ENCODE measurements around the gene PIAS3. TPM values are rescaled to one million over a fixed set of nuclear protein-coding genes. Genes with fewer than 3 reads are reported as not detected.

The PIAS3 gene
- total and polyA plus RNA-seq, 2 experiments from 2014 or later, result 35.7 to 45.4 TPM

DNA sequence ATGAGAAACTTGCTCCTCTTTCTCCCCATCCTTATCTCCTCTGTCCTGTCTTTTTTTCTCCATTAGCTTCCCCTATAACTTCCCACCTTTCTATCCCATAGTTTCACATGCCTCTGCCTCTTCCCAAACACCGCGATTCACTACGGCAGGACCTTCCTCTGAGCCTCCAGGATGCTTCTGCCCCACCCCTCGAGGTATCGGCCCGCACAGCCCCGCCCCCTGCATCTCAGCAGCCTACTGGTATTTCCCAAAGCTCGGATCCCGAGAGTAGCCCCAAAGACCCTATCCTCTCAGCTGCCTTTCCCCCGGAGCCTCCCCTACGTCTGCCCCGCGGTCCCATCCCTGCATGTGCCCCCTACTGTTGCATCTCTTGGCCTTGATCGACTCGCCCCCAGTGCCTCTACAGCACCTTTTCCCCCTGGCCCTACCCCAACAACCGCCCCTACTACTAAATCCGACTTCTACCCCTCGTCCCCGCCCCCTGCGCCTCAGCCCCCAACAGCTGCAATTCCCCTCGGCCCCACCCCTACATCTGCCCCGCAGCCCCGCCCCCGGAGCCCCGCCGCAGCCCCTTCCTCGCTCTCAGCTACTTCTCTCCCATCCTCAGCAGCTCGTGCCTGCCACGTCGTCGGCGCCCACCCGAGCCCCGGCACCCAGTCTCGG is 512 bp downstream of the PIAS3 start:
- Histone ChIP-seq H3K27ac (ENCODE audit: low read depth) (peak overlapping the region; percentile 94; the same call in 1 of the 2 replicates), H3K9me2 (ENCODE audit: insufficient read depth) (peaks cover 5% of the 10 kb centered on the region; the same call in 1 of the 2 replicates), H3K4me1 (ENCODE audit: insufficient read depth) (peaks cover 7% of the 10 kb centered on the region), H3F3A (replicated peaks; ENCODE audit: low read depth) (peaks cover 5% of the 10 kb centered on the region; the same call in 1 of the 2 replicates), H3K79me2 (replicated peaks; ENCODE audit: insufficient read depth) (peaks cover 8% of the 10 kb centered on the region), H3K4me3 (peak overlapping the region; percentile 100), H3K36me3 (ENCODE audit: insufficient read depth) (peaks cover 14% of the 10 kb centered on the region), H4K20me1 (replicated peaks; ENCODE audit: insufficient read depth) (peaks cover 6% of the 10 kb centered on the region; the same call in 1 of the 2 replicates), H3K4me2 (peak overlapping the region; percentile 94), H2AFZ (peak overlapping the region; percentile 87), H3K27me3 (ENCODE audit: insufficient read depth) (no peaks in the 10 kb centered on the region)
- peak; percentile 64 for ATAC-seq
- Mint-ChIP-seq H3K4me1 (peaks cover 9% of the 10 kb centered on the region), H3K27me3 (ENCODE audit: insufficient read depth, low read depth, poor library complexity) (peaks cover 20% of the 10 kb centered on the region), H3K27ac (peak overlapping the region; percentile 83), H3K36me3 (ENCODE audit: low read depth) (peaks cover 45% of the 10 kb centered on the region), H3K4me3 (peak overlapping the region; percentile 97), H3K9me3 (peaks cover 23% of the 10 kb centered on the region)
- TF ChIP-seq, protein P1, sequence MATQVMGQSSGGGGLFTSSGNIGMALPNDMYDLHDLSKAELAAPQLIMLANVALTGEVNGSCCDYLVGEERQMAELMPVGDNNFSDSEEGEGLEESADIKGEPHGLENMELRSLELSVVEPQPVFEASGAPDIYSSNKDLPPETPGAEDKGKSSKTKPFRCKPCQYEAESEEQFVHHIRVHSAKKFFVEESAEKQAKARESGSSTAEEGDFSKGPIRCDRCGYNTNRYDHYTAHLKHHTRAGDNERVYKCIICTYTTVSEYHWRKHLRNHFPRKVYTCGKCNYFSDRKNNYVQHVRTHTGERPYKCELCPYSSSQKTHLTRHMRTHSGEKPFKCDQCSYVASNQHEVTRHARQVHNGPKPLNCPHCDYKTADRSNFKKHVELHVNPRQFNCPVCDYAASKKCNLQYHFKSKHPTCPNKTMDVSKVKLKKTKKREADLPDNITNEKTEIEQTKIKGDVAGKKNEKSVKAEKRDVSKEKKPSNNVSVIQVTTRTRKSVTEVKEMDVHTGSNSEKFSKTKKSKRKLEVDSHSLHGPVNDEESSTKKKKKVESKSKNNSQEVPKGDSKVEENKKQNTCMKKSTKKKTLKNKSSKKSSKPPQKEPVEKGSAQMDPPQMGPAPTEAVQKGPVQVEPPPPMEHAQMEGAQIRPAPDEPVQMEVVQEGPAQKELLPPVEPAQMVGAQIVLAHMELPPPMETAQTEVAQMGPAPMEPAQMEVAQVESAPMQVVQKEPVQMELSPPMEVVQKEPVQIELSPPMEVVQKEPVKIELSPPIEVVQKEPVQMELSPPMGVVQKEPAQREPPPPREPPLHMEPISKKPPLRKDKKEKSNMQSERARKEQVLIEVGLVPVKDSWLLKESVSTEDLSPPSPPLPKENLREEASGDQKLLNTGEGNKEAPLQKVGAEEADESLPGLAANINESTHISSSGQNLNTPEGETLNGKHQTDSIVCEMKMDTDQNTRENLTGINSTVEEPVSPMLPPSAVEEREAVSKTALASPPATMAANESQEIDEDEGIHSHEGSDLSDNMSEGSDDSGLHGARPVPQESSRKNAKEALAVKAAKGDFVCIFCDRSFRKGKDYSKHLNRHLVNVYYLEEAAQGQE (IDR thresholded peaks at IDR 0.05; ENCODE audit: unreplicated experiment), result no peak
- peak; percentile 11; the same call in 1 of the 2 replicates for TF ChIP-seq POLR2AphosphoS5 (IDR thresholded peaks at IDR 0.05; ENCODE audit: low read depth)
- peak; percentile 95 for DNase-seq (ENCODE audit: low spot score)

GRCh38 chr1:145857170-145857569 is 1.7 kb downstream of the PIAS3 start:
- H3K4me3 Mint-ChIP-seq, result peak overlapping the region; percentile 16; the same call in 1 of the 3 replicates

DNA sequence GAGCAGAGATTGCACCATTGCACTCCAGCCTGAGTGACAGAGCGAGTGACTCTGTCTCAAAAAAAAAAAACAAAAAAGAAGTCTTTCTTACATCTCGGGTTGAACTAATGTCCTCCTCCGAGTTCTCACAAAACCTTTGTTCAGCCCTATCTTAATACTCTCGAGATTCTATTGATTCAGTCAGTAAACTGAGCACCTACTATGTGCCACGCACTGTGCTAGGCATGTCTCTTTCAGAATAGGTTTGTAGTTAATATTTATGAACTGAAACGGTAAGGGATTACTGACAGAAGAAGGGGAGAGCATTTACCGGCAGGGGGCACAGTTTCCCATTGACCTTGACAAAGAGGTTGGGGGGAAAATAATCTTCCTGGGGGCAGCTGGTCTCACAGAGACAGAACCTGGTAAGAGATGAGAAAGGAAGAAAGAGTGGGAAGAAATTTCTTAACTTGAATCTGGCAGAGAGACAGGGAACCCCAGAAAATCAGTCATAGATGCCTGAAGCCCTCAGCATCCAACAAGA is 3.4 kb downstream of the PIAS3 start:
- H3K9me2 ChIP-seq (ENCODE audit: insufficient read depth), result peaks cover 5% of the 10 kb centered on the region; the same call in 1 of the 2 replicates
- Mint-ChIP-seq H3K4me1 (peaks cover 6% of the 10 kb centered on the region), H3K9me3 (peaks cover 23% of the 10 kb centered on the region), H3K27me3 (ENCODE audit: insufficient read depth, low read depth, poor library complexity) (peaks cover 20% of the 10 kb centered on the region), H3K36me3 (ENCODE audit: low read depth) (peaks cover 64% of the 10 kb centered on the region), H3K27ac (no peak overlapping the region), H3K4me3 (no peak overlapping the region; the same call in 2 of the 3 replicates)
- H3K36me3 ChIP-seq (ENCODE audit: insufficient read depth), result peaks cover 22% of the 10 kb centered on the region
- H3K79me2 ChIP-seq (replicated peaks; ENCODE audit: insufficient read depth), result peaks cover 8% of the 10 kb centered on the region
- no peak overlapping the region for H3K27ac ChIP-seq (ENCODE audit: low read depth)
- H3K4me1 ChIP-seq (ENCODE audit: insufficient read depth), result peaks cover 7% of the 10 kb centered on the region
- peaks cover 9% of the 10 kb centered on the region for H4K20me1 ChIP-seq (replicated peaks; ENCODE audit: insufficient read depth)
- H3K4me3 ChIP-seq, result no peak overlapping the region
- H3F3A ChIP-seq (replicated peaks; ENCODE audit: low read depth), result peaks cover 5% of the 10 kb centered on the region; the same call in 1 of the 2 replicates
- no peak overlapping the region for H3K4me2 ChIP-seq
- no peaks in the 10 kb centered on the region for H3K27me3 ChIP-seq (ENCODE audit: insufficient read depth)
- ATAC-seq, result no peak
- DNase-seq (ENCODE audit: low spot score), result no peak
- H2AFZ ChIP-seq, result no peak overlapping the region
- TF ChIP-seq EZH2 (IDR thresholded peaks at IDR 0.05; ENCODE audit: low read depth, unreplicated experiment) (no peak), CTCF (conservative IDR thresholded peaks at IDR 0.05; ENCODE audit: low read depth in 2 of 2) (peak; percentile 27 to 34; a peak in 3 of 4 replicates)

More at GRCh38 chr1:145857170-145857569, 1.7 kb downstream of the PIAS3 start:
- peaks cover 23% of the 10 kb centered on the region for H3K9me3 Mint-ChIP-seq
- no peak overlapping the region for H3K27ac Mint-ChIP-seq
- H3K36me3 ChIP-seq (ENCODE audit: insufficient read depth), result peaks cover 20% of the 10 kb centered on the region
- peaks cover 20% of the 10 kb centered on the region for H3K27me3 Mint-ChIP-seq (ENCODE audit: insufficient read depth, low read depth, poor library complexity)
- H3K36me3 Mint-ChIP-seq (ENCODE audit: low read depth), result peaks cover 51% of the 10 kb centered on the region
- H3K79me2 ChIP-seq (replicated peaks; ENCODE audit: insufficient read depth), result peaks cover 8% of the 10 kb centered on the region
- no peak overlapping the region for H2AFZ ChIP-seq
- no peak overlapping the region for H3K4me3 ChIP-seq
- H4K20me1 ChIP-seq (replicated peaks; ENCODE audit: insufficient read depth), result peaks cover 6% of the 10 kb centered on the region; the same call in 1 of the 2 replicates
- ATAC-seq, result no peak
- no peak overlapping the region for H3K27ac ChIP-seq (ENCODE audit: low read depth)
- H3K9me2 ChIP-seq (ENCODE audit: insufficient read depth), result peaks cover 5% of the 10 kb centered on the region; the same call in 1 of the 2 replicates
- peaks cover 7% of the 10 kb centered on the region for H3K4me1 ChIP-seq (ENCODE audit: insufficient read depth)
- H3K4me2 ChIP-seq, result no peak overlapping the region
- no peak for TF ChIP-seq STAT1 (IDR thresholded peaks at IDR 0.05; ENCODE audit: unreplicated experiment)
- H3K27me3 ChIP-seq (ENCODE audit: insufficient read depth), result no peaks in the 10 kb centered on the region
- H3K4me1 Mint-ChIP-seq, result peaks cover 6% of the 10 kb centered on the region
- H3F3A ChIP-seq (replicated peaks; ENCODE audit: low read depth), result peaks cover 5% of the 10 kb centered on the region; the same call in 1 of the 2 replicates
- no peak for DNase-seq (ENCODE audit: low spot score)
